Fibroblast of mammary gland (primary cell): ENCODE results near the gene AIG1.

Source experiments
- DNase-seq: peaks from one replicate; pipeline ENCODE4 v3.0.0-alpha.2; 2010; ENCODE audit warnings: low read depth
- H3K4me3 ChIP-seq: 2 replicates; pipeline ENCODE4 v1.5.1; 2011; ENCODE audit warnings: low read depth, mild to moderate bottlenecking, low read length, moderate library complexity; ENCODE audit not compliant: control insufficient read depth
- TF ChIP-seq, protein P1 (sequence below): conservative IDR thresholded peaks from 2 replicates; pipeline ENCODE4 v1.5.1; 2011; ENCODE audit warnings: low read depth, low read length, inconsistent platforms; ENCODE audit not compliant: control insufficient read depth, insufficient read depth

Gene AIG1

DNA sequence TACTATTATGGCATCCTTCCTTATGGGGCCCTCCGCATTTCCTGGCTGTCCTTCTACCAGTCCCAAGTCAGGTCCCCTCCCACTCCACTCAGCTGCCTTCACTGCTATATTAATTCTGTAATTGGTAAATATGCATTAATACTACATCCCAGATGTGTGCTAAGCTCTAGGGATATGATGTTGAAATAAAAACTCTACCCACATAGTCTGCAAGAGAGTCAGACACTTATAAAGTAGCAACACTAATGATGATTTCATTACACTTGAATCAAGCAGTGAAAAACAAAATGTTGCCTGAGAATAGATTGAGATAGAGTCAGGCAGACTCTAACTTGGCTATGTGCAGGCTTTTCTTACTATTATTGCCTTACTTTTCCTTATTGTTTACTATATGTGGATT, 62.4 kb downstream of the AIG1 start:
- H3K4me3 ChIP-seq = no peak overlapping the region
- TF ChIP-seq, protein P1, sequence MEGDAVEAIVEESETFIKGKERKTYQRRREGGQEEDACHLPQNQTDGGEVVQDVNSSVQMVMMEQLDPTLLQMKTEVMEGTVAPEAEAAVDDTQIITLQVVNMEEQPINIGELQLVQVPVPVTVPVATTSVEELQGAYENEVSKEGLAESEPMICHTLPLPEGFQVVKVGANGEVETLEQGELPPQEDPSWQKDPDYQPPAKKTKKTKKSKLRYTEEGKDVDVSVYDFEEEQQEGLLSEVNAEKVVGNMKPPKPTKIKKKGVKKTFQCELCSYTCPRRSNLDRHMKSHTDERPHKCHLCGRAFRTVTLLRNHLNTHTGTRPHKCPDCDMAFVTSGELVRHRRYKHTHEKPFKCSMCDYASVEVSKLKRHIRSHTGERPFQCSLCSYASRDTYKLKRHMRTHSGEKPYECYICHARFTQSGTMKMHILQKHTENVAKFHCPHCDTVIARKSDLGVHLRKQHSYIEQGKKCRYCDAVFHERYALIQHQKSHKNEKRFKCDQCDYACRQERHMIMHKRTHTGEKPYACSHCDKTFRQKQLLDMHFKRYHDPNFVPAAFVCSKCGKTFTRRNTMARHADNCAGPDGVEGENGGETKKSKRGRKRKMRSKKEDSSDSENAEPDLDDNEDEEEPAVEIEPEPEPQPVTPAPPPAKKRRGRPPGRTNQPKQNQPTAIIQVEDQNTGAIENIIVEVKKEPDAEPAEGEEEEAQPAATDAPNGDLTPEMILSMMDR = no peak
- peak; percentile 52 for DNase-seq

DNA sequence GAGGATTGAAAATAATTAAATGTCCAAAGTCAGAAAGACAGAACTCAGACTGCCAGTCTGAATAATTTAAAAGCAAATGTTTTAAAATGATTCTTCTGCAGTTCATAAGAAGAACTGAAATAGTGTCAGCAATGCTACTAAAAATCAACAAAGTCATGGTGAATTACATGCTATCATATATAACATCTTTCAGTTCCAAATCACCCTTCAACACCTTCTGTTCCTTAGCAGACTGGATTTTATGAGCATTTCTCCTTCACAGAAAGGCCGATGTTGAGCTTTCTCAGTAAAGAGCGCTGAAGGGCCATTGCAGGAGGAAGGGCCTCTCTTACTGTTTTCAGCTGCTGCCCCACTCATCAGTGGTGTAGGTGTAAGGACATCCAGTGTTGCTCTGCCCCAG, 63.3 kb downstream of the AIG1 start:
- H3K4me3 ChIP-seq = no peak overlapping the region
- DNase-seq = no peak
- TF ChIP-seq, protein P1 = no peak

DNA sequence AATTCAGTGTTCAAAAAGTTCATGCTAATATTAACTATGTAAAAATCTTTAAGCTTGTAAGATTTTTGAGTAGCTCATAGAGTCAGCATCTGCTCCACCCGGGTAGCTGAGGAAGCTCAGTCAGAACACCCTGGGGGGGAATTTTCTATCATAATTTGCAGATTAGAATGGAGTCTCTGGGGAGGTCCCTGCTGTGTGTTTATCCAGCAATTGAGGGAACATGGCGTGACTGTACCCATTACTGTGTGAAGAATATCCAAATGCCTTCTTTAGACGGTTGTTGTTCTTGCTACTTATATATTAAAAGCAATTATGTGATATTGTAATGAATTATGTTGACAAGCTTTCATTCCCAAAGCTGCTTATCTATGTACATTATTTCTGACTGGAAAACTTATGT, 64.8 kb downstream of the AIG1 start:
- no peak overlapping the region for H3K4me3 ChIP-seq
- TF ChIP-seq, protein P1 = no peak

DNA sequence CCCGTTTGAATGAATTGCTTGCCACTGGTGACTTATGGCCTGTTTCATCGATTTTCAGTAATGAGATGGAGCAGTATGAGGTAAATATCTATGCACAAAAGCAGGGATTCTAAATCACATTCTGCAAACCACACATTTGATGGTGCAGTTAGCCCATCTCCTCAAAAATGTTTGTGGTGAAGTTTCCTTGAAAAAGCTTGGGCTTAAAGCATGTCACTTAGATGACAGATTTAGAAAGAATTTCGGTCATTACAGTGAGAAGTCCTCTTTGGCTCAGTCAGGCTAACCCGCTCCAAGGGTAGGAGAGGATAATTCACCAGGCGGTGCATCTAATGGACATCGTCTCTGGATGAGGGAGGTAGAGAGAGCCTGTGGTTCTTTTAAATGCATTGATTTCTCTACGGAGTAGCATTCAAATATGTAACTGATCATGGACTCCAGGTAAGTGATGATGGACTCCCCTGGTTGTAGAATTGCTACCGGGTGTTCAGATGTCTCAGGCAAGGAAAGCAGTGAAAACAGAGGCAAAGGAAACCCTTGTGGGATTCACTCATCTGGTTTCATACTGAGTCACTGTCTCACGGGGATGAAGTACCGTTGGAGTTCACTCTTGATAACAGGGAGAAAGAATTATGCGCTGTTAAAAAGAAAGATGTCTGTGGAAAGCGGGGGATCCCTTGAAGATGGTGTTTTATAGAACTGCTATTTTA, 65.3 kb downstream of the AIG1 start:
- no peak overlapping the region for H3K4me3 ChIP-seq
- DNase-seq = no peak
- TF ChIP-seq, protein P1 = no peak

More for the DNA sequence above, 64.8 kb downstream of the AIG1 start:
- DNase-seq = no peak

DNA sequence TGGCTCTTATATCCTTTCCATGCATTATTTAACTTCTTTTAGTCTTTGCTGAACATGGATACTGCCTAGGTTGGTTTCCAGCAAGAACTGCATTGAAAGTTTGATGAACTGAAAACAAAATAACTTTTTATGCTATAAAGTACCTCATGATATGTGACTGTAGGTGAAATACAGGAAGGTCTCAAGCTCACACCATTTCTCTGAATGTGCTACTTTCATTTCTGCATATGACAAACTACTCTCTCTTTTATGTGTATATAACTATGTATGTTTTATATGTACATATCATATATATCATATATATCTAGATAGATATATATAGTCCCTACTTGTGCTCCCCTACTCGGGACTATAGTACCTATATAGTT, 65.9 kb downstream of the AIG1 start:
- TF ChIP-seq, protein P1 = no peak
- H3K4me3 ChIP-seq = no peak overlapping the region
- DNase-seq = no peak

DNA sequence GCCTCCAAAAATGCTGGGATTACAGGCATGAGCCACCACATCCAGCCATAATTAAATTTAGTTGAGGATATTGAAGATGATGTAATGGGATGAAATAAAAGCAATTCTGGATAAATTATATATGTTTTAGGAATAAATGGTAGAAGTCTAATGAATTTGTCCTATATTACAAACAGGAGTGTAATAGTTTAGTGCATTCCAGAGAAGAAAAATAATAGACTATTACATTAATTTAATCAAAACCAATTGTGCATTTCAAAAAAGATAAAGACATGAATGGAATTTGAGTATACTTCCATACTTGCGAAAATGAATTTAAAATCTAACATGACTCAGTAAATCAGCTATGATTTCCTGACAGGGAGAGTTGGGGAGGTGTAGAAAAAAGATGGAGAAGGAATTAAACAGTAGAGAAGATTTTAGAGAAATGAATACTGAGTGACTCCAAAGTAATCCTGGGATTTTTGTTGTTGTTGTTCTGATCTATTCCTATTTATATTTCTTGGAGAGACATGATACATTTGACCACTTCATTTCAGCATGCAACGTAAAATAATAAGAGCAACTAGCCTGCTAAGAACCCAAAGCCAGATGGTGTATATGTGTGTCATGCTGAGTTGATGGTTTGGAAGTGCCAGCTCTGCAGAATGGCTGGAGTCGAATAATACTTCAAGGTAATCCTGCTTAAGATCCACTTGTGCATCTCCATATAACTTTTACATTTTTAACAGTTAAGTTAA, 67.4 kb downstream of the AIG1 start:
- TF ChIP-seq, protein P1 = no peak
- DNase-seq = no peak
- no peak overlapping the region for H3K4me3 ChIP-seq
